ENCODE data around the gene MARCHF10.
"Not testable (repeated sequence)": the region's sequence is repeated elsewhere in the genome, so short reads cannot be mapped to it uniquely, and the experiment has no call there.

Gene MARCHF10

GRCh38 chr17:62793919-62794665, 14.0 kb downstream of the MARCHF10 start:
- H3K27me3 ChIP-seq (ENCODE audit: control insufficient read depth, insufficient read depth, low read length), result no peaks in the 10 kb centered on the region
- H3K4me1 ChIP-seq (ENCODE audit: control insufficient read depth, insufficient read depth, low read length), result no peaks in the 10 kb centered on the region
- no peak overlapping the region for H3K27ac ChIP-seq (ENCODE audit: low read depth, low read length)
- no peak overlapping the region for H3K4me3 ChIP-seq (ENCODE audit: low read length)
- H3K36me3 ChIP-seq (ENCODE audit: control insufficient read depth, insufficient read depth, low read length), result no peaks in the 10 kb centered on the region
- H3K9ac ChIP-seq (ENCODE audit: low read length), result no peak overlapping the region

GRCh38 chr17:62792447-62792800, 15.7 kb downstream of the MARCHF10 start:
- Histone ChIP-seq H3K4me3 (ENCODE audit: low read length) (no peak overlapping the region), H3K27me3 (ENCODE audit: control insufficient read depth, insufficient read depth, low read length) (no peaks in the 10 kb centered on the region), H3K9ac (ENCODE audit: low read length) (no peak overlapping the region), H3K27ac (ENCODE audit: low read depth, low read length) (no peak overlapping the region), H3K36me3 (ENCODE audit: control insufficient read depth, insufficient read depth, low read length) (no peaks in the 10 kb centered on the region), H3K4me1 (ENCODE audit: control insufficient read depth, insufficient read depth, low read length) (no peaks in the 10 kb centered on the region)

GRCh38 chr17:62791767-62792446, 16.2 kb downstream of the MARCHF10 start:
- Histone ChIP-seq H3K27me3 (ENCODE audit: control insufficient read depth, insufficient read depth, low read length) (no peaks in the 10 kb centered on the region), H3K27ac (ENCODE audit: low read depth, low read length) (no peak overlapping the region), H3K4me3 (ENCODE audit: low read length) (no peak overlapping the region), H3K36me3 (ENCODE audit: control insufficient read depth, insufficient read depth, low read length) (no peaks in the 10 kb centered on the region), H3K9ac (ENCODE audit: low read length) (no peak overlapping the region), H3K4me1 (ENCODE audit: control insufficient read depth, insufficient read depth, low read length) (no peaks in the 10 kb centered on the region)

DNA sequence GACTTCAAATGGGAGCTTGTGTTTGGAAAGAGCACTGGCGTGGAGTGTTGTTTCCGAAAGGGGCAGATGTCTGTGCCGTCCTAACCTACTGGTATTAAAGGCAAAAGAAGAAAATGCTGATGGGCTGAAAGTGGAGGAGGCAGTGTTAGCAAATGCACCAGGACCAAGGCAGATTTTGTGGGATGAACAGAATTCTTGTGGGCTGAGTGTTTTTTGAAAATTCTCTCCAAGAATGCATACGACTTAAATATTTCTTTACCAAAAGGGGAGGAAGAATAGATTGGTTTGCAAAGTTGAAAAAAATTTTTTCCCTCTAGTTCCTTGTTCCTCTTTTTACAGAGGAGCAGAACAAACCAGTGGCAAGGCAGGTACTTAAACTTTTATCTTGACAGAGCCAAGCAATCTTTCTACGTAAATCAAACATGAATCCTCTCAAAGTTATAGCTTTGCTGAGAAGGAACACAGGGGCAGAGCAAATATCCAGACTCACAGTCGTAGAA, 16.8 kb downstream of the MARCHF10 start:
- Histone ChIP-seq H3K4me1 (ENCODE audit: control insufficient read depth, insufficient read depth, low read length) (no peaks in the 10 kb centered on the region), H3K36me3 (ENCODE audit: control insufficient read depth, insufficient read depth, low read length) (no peaks in the 10 kb centered on the region), H3K27me3 (ENCODE audit: control insufficient read depth, insufficient read depth, low read length) (no peaks in the 10 kb centered on the region), H3K27ac (ENCODE audit: low read depth, low read length) (no peak overlapping the region), H3K9ac (ENCODE audit: low read length) (no peak overlapping the region), H3K4me3 (ENCODE audit: low read length) (no peak overlapping the region)

- Histone ChIP-seq H3K27ac (ENCODE audit: low read depth, low read length) (no peak overlapping the region), H3K4me3 (ENCODE audit: low read length) (no peak overlapping the region), H3K4me1 (ENCODE audit: control insufficient read depth, insufficient read depth, low read length) (no peaks in the 10 kb centered on the region), H3K36me3 (ENCODE audit: control insufficient read depth, insufficient read depth, low read length) (no peaks in the 10 kb centered on the region), H3K27me3 (ENCODE audit: control insufficient read depth, insufficient read depth, low read length) (no peaks in the 10 kb centered on the region), H3K9ac (ENCODE audit: low read length) (no peak overlapping the region)
Measured at GRCh38 chr17:62790564-62790986, 17.5 kb downstream of the MARCHF10 start.

- Histone ChIP-seq H3K36me3 (ENCODE audit: control insufficient read depth, insufficient read depth, low read length) (no peaks in the 10 kb centered on the region), H3K27me3 (ENCODE audit: control insufficient read depth, insufficient read depth, low read length) (no peaks in the 10 kb centered on the region), H3K9ac (ENCODE audit: low read length) (no peak overlapping the region), H3K27ac (ENCODE audit: low read depth, low read length) (no peak overlapping the region), H3K4me3 (ENCODE audit: low read length) (no peak overlapping the region), H3K4me1 (ENCODE audit: control insufficient read depth, insufficient read depth, low read length) (no peaks in the 10 kb centered on the region)
Measured at GRCh38 chr17:62787366-62787765, 20.7 kb downstream of the MARCHF10 start.

GRCh38 chr17:62786646-62787045, 21.5 kb downstream of the MARCHF10 start:
- no peaks in the 10 kb centered on the region for H3K36me3 ChIP-seq (ENCODE audit: control insufficient read depth, insufficient read depth, low read length)
- no peak overlapping the region for H3K9ac ChIP-seq (ENCODE audit: low read length)
- no peak overlapping the region for H3K27ac ChIP-seq (ENCODE audit: low read depth, low read length)
- H3K4me1 ChIP-seq (ENCODE audit: control insufficient read depth, insufficient read depth, low read length), result no peaks in the 10 kb centered on the region
- H3K4me3 ChIP-seq (ENCODE audit: low read length), result no peak overlapping the region
- H3K27me3 ChIP-seq (ENCODE audit: control insufficient read depth, insufficient read depth, low read length), result no peaks in the 10 kb centered on the region

- not testable (repeated sequence) for H3K9ac ChIP-seq (ENCODE audit: low read length); H3K27ac ChIP-seq (ENCODE audit: low read depth, low read length); H3K4me3 ChIP-seq (ENCODE audit: low read length); H3K4me1 ChIP-seq (ENCODE audit: control insufficient read depth, insufficient read depth, low read length); H3K36me3 ChIP-seq (ENCODE audit: control insufficient read depth, insufficient read depth, low read length); H3K27me3 ChIP-seq (ENCODE audit: control insufficient read depth, insufficient read depth, low read length)
Measured at GRCh38 chr17:62785983-62786382, 22.1 kb downstream of the MARCHF10 start.

DNA sequence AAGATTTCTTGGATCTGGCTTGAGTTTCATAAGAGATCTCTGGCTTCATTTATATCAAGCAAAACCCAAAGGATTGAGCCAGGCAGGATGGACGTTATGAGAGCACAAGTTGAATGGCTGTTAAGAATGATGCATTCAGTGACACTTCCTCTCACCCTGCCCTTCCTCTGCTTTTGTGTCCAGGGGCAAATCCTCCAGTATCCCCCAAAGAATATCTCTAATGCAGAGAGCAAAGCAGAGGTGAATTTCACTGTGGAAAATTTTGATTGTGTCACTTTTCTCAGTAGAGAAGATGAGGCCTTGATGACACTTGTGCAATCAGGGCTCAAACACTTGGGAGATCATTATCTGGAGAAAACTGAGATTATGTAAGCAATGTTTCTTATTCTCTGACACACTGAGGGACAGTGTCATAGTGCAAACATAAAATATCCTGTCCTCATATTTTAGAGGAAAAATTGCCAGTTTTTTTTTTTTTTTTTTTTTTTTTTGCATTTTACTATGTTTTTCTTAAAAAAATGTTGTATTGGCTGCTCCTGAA, 25.3 kb downstream of the MARCHF10 start:
- no peaks in the 10 kb centered on the region for H3K36me3 ChIP-seq (ENCODE audit: control insufficient read depth, insufficient read depth, low read length)
- H3K4me1 ChIP-seq (ENCODE audit: control insufficient read depth, insufficient read depth, low read length), result no peaks in the 10 kb centered on the region
- H3K27ac ChIP-seq (ENCODE audit: low read depth, low read length), result no peak overlapping the region
- no peak overlapping the region for H3K4me3 ChIP-seq (ENCODE audit: low read length)
- H3K9ac ChIP-seq (ENCODE audit: low read length), result no peak overlapping the region
- H3K27me3 ChIP-seq (ENCODE audit: control insufficient read depth, insufficient read depth, low read length), result no peaks in the 10 kb centered on the region

- no peaks in the 10 kb centered on the region for H3K27me3 ChIP-seq (ENCODE audit: control insufficient read depth, insufficient read depth, low read length)
- no peak overlapping the region for H3K4me3 ChIP-seq (ENCODE audit: low read length)
- no peak overlapping the region for H3K27ac ChIP-seq (ENCODE audit: low read depth, low read length)
- H3K9ac ChIP-seq (ENCODE audit: low read length), result no peak overlapping the region
- no peaks in the 10 kb centered on the region for H3K4me1 ChIP-seq (ENCODE audit: control insufficient read depth, insufficient read depth, low read length)
- no peaks in the 10 kb centered on the region for H3K36me3 ChIP-seq (ENCODE audit: control insufficient read depth, insufficient read depth, low read length)
Measured at GRCh38 chr17:62781831-62782251, 26.3 kb downstream of the MARCHF10 start.

GRCh38 chr17:62781356-62781755, 26.8 kb downstream of the MARCHF10 start:
- Histone ChIP-seq H3K9ac (ENCODE audit: low read length) (no peak overlapping the region), H3K4me1 (ENCODE audit: control insufficient read depth, insufficient read depth, low read length) (no peaks in the 10 kb centered on the region), H3K27me3 (ENCODE audit: control insufficient read depth, insufficient read depth, low read length) (no peaks in the 10 kb centered on the region), H3K4me3 (ENCODE audit: low read length) (no peak overlapping the region), H3K27ac (ENCODE audit: low read depth, low read length) (no peak overlapping the region), H3K36me3 (ENCODE audit: control insufficient read depth, insufficient read depth, low read length) (no peaks in the 10 kb centered on the region)

GRCh38 chr17:62780951-62781350, 27.2 kb downstream of the MARCHF10 start:
- no peaks in the 10 kb centered on the region for H3K27me3 ChIP-seq (ENCODE audit: control insufficient read depth, insufficient read depth, low read length)
- no peak overlapping the region for H3K9ac ChIP-seq (ENCODE audit: low read length)
- H3K4me3 ChIP-seq (ENCODE audit: low read length), result no peak overlapping the region
- H3K4me1 ChIP-seq (ENCODE audit: control insufficient read depth, insufficient read depth, low read length), result no peaks in the 10 kb centered on the region
- H3K36me3 ChIP-seq (ENCODE audit: control insufficient read depth, insufficient read depth, low read length), result no peaks in the 10 kb centered on the region
- H3K27ac ChIP-seq (ENCODE audit: low read depth, low read length), result no peak overlapping the region

Data from rectal smooth muscle tissue (tissue), 1 donor.